ENCODE results near the gene PLEKHA5. TPM values are rescaled to one million over a fixed set of nuclear protein-coding genes. Genes with fewer than 3 reads are reported as not detected.

Gene PLEKHA5
- total and polyA plus RNA-seq, 7 donors, result 0.52 to 3.3 (median 0.80) TPM

GRCh38 chr12:19312637-19313036 lies 183.1 kb downstream of the PLEKHA5 start:
- no peaks in the 10 kb centered on the region for H3K27me3 ChIP-seq (ENCODE audit: insufficient read depth in 3 of 3, low read length in 2 of 3)
- H3K27ac ChIP-seq, result no peak overlapping the region
- no peak overlapping the region for H3K4me3 ChIP-seq
- ATAC-seq, result no peak
- intact Hi-C loops (cut with DNase I), result no loop called here
- TF ChIP-seq, protein P1, sequence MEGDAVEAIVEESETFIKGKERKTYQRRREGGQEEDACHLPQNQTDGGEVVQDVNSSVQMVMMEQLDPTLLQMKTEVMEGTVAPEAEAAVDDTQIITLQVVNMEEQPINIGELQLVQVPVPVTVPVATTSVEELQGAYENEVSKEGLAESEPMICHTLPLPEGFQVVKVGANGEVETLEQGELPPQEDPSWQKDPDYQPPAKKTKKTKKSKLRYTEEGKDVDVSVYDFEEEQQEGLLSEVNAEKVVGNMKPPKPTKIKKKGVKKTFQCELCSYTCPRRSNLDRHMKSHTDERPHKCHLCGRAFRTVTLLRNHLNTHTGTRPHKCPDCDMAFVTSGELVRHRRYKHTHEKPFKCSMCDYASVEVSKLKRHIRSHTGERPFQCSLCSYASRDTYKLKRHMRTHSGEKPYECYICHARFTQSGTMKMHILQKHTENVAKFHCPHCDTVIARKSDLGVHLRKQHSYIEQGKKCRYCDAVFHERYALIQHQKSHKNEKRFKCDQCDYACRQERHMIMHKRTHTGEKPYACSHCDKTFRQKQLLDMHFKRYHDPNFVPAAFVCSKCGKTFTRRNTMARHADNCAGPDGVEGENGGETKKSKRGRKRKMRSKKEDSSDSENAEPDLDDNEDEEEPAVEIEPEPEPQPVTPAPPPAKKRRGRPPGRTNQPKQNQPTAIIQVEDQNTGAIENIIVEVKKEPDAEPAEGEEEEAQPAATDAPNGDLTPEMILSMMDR (IDR thresholded peaks at IDR 0.05), result no peak
- WGBS, 3 donors, result 76 to 78% (median 77%) methylated on average over 2 of the region's 2 CpGs
- H3K36me3 ChIP-seq (ENCODE audit: insufficient read depth in 1 of 2, low read depth in 1 of 2), result no peaks in the 10 kb centered on the region
- no peaks in the 10 kb centered on the region for H3K4me1 ChIP-seq
- no peaks in the 10 kb centered on the region for H3K9me3 ChIP-seq
- no peak for DNase-seq

DNA sequence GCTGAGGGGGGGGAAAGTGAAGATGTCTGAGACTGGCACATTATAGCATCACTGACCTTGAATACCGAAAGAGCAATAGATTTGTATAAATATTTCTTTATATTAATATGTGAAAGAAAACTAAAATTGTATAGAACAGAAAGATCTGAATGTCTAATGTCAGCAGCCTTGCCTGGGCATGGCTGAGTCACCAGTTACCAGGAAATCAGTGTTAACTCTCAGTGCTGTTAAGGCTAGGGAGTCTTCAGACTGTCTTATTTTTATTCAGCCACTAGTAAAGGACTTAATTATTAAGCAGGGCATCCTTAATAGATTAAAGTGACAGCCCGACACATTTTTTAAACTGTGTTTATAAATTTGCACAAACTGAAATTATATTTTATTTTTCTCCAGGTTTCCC lies 186.9 kb downstream of the PLEKHA5 start:
- 93 to 96% (median 94%) methylated on average over 2 of the region's 2 CpGs for WGBS, 3 donors
- TF ChIP-seq, protein P1 (IDR thresholded peaks at IDR 0.05), result no peak

DNA sequence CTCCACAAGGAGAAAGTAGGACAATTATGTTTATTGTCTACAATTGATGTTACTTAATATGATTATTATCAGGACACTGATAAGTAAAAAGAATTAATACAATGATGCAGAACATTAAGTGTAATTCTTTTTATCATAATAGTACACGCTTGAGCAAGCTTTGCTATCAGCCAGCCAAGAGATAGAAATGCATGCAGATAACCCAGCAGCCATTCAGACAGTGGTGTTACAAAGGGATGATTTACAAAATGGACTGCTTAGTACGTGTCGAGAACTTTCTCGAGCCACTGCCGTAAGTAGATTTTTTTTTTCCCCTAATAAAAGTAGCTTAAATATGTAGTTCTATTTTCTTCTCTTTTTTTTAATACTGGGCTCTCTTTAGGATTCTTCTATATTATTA lies 192.8 kb downstream of the PLEKHA5 start:
- Histone ChIP-seq H3K4me1 (no peaks in the 10 kb centered on the region), H3K27me3 (ENCODE audit: insufficient read depth in 3 of 3, low read length in 2 of 3) (no peaks in the 10 kb centered on the region), H3K9me3 (no peaks in the 10 kb centered on the region), H3K4me3 (no peak overlapping the region), H3K27ac (no peak overlapping the region), H3K36me3 (ENCODE audit: insufficient read depth in 1 of 2, low read depth in 1 of 2) (no peaks in the 10 kb centered on the region)
- WGBS, 3 donors, result 94 to 96% (median 95%) methylated on average over 5 of the region's 5 CpGs
- intact Hi-C loops (cut with DNase I), result no loop called here
- TF ChIP-seq, protein P1 (IDR thresholded peaks at IDR 0.05), result no peak
- ATAC-seq (no peak), DNase-seq (no peak)

More for the DNA sequence above, 186.9 kb downstream of the PLEKHA5 start:
- Histone ChIP-seq H3K36me3 (ENCODE audit: insufficient read depth in 1 of 2, low read depth in 1 of 2) (no peaks in the 10 kb centered on the region), H3K27ac (no peak overlapping the region), H3K27me3 (ENCODE audit: insufficient read depth in 3 of 3, low read length in 2 of 3) (no peaks in the 10 kb centered on the region), H3K4me1 (no peaks in the 10 kb centered on the region), H3K4me3 (no peak overlapping the region), H3K9me3 (no peaks in the 10 kb centered on the region)
- intact Hi-C loops (cut with DNase I), result no loop called here
- no peak for DNase-seq
- no peak for ATAC-seq

DNA sequence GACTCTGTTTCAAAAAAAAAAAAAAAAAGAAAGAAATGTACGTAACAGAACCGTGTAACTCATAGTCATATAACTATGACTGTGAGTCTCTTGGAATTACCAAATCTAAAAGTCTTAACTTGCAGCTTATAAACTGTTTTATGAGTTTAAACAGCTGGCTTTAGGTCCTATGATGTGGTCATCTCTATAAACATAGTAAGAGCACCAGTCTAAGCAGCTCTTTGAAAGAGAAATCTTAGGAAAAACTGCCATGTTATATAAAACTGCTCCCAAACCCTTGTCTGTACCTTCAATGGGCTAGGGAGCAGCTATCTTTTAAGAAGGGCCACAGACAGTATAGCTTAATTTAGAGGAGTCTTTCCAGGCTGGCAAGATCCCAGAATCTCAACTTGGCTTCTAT lies 194.3 kb downstream of the PLEKHA5 start:
- H3K9me3 ChIP-seq, result no peaks in the 10 kb centered on the region
- no peak overlapping the region for H3K27ac ChIP-seq
- DNase-seq, result no peak
- intact Hi-C loops (cut with DNase I), result no loop called here
- WGBS, 3 donors, result 16 to 43% (median 31%) methylated on average over 2 of the region's 2 CpGs
- no peak for ATAC-seq
- H3K4me3 ChIP-seq, result no peak overlapping the region
- TF ChIP-seq, protein P1 (IDR thresholded peaks at IDR 0.05), result no peak
- H3K4me1 ChIP-seq, result no peaks in the 10 kb centered on the region
- H3K36me3 ChIP-seq (ENCODE audit: insufficient read depth in 1 of 2, low read depth in 1 of 2), result no peaks in the 10 kb centered on the region
- H3K27me3 ChIP-seq (ENCODE audit: insufficient read depth in 3 of 3, low read length in 2 of 3), result no peaks in the 10 kb centered on the region

DNA sequence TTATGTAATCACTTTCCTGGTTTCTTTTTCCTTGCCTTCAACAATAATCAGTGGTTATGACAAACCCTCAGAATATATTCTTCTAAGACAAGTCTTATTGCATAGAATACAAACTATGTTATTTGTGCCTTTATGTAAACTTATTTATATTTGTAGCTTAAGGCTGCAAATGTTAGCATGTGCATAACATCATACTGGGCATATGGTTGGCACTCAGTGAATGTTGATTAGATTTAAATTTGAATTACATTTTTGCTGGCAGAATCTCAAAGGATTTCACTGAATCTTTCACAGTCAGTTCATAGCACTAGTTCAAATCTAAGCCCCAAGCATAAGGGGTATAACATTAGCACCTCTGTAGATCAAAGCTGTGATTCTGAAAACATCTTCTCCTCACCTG lies 196.6 kb downstream of the PLEKHA5 start:
- no peaks in the 10 kb centered on the region for H3K27me3 ChIP-seq (ENCODE audit: insufficient read depth in 3 of 3, low read length in 2 of 3)
- TF ChIP-seq, protein P1 (IDR thresholded peaks at IDR 0.05), result no peak
- ATAC-seq (no peak), DNase-seq (no peak)
- intact Hi-C loops (cut with DNase I), result no loop called here
- H3K4me1 ChIP-seq, result no peaks in the 10 kb centered on the region
- no peak overlapping the region for H3K27ac ChIP-seq
- H3K4me3 ChIP-seq, result no peak overlapping the region
- H3K36me3 ChIP-seq (ENCODE audit: insufficient read depth in 1 of 2, low read depth in 1 of 2), result no peaks in the 10 kb centered on the region
- no peaks in the 10 kb centered on the region for H3K9me3 ChIP-seq
